Activated naive CD4-positive, alpha-beta T cell treated with anti-CD3 and anti-CD28 coated beads for 36 hours (primary cell): ENCODE data around the gene GPR137B. TPM values are rescaled to one million over a fixed set of nuclear protein-coding genes. Genes with fewer than 3 reads are reported as not detected.

Experiments used
- CTCF ChIA-PET: fragments of 350-600 bp; sonication (Branson Sonifier 250); formaldehyde crosslinking; loops from one replicate; lab custom pipeline; 2021; ENCODE audit warnings: antibody characterized with exemption; lab: Charles Lee
- DNase-seq: peaks from one replicate; pipeline ENCODE4 v3.0.0-alpha.2; 2020
- H3K27ac Mint-ChIP-seq: one replicate; pipeline ENCODE4 v1.8.0; 2021; ENCODE audit warnings: mild to moderate bottlenecking, mixed read lengths
- H3K27me3 Mint-ChIP-seq: one replicate; pipeline ENCODE4 v1.8.0; 2021; ENCODE audit warnings: low read depth, mixed read lengths
- H3K36me3 Mint-ChIP-seq: one replicate; pipeline ENCODE4 v1.8.0; 2021; ENCODE audit warnings: low read depth, mixed read lengths
- H3K4me1 Mint-ChIP-seq: one replicate; pipeline ENCODE4 v1.8.0; 2021; ENCODE audit warnings: low read depth, mixed read lengths
- H3K4me3 Mint-ChIP-seq: one replicate; pipeline ENCODE4 v1.8.0; 2021; ENCODE audit warnings: mild to moderate bottlenecking, moderate library complexity, mixed read lengths
- H3K9me3 Mint-ChIP-seq: one replicate; pipeline ENCODE4 v1.8.0; 2021; ENCODE audit warnings: mixed read lengths
- intact Hi-C: fragments of 100-400 bp; cut with micrococcal nuclease; formaldehyde crosslinking; loops from one replicate; pipeline ENCODE4 v1.15.1; 2023
- total RNA-seq, 2 experiments: library from RNA; stranded (reverse); gene quantifications; one replicate each; pipeline ENCODE4 v1.2.3, GENCODE V29; 2021

The GPR137B gene
- total RNA-seq, 2 experiments from 2014 or later, result 1.6 to 2.4 TPM

DNA sequence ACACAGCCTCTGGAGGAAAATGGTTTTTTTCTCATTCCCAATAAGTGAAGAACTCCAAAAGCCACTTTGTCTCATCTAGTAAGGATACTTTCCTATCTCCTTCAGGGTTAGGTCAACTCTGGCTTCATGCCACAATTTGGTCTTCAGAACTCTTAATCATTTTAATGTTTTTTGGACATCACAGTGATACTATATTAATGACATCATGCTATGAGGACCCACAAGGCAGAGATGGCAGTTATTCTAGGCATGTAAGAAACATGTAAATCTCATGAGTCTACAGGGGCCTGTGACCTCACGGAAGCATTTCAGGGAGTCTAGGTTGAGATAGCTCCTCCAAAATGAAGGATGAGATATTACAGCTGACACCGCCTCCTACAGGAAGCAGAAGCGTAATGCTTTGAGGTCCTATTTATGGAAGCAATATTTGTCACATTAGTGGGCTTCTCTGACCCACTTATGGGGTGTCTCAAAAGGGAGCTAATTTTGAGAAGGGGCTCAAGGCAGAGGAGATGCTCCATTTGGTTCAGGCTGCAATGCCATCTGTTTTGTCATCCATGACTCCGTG lies 5.0 kb upstream of the GPR137B start:
- H3K27me3 Mint-ChIP-seq, result peaks cover 58% of the 10 kb centered on the region
- H3K4me1 Mint-ChIP-seq, result no peaks in the 10 kb centered on the region
- CTCF ChIA-PET, result interaction anchor here (0.6 to 2.1 kb wide), 6 partner anchors 11 to 152 kb away, joined by 3 to 7 read pairs (median 3); no protein-coding TSS in a partner anchor
- H3K27ac Mint-ChIP-seq, result no peak overlapping the region
- no peak overlapping the region for H3K4me3 Mint-ChIP-seq
- intact Hi-C loops, result no loop called here
- no peaks in the 10 kb centered on the region for H3K36me3 Mint-ChIP-seq
- no peaks in the 10 kb centered on the region for H3K9me3 Mint-ChIP-seq
- no peak for DNase-seq

DNA sequence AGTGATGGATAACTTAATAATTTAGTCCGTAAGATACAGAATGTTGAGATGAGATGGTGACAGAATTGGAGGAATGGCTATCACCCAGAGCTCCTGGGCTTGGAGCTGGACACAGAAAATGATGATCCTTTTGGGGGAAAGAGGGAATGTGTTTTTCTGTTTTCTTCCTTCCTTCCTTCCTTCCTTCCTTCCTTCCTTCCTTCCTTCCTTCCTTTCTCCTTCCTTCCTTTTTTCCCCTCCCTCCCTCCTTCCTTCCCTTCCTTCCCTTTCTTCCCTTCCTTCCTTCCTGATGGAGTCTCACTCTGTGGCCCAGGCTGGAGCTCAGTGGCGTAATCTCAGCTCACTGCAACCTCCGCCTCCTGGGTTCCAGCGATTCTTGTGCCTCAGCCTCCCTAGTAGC lies 2.8 kb upstream of the GPR137B start:
- Mint-ChIP-seq H3K4me3 (no peak overlapping the region), H3K9me3 (no peaks in the 10 kb centered on the region), H3K27ac (no peak overlapping the region), H3K27me3 (peaks cover 56% of the 10 kb centered on the region), H3K4me1 (peaks cover 9% of the 10 kb centered on the region), H3K36me3 (no peaks in the 10 kb centered on the region)
- intact Hi-C loops, result no loop called here
- CTCF ChIA-PET, result interaction anchor here (0.7 to 1.3 kb wide), 5 partner anchors 12 to 40 kb away, joined by 3 to 5 read pairs (median 3); no protein-coding TSS in a partner anchor
- DNase-seq, result no peak

DNA sequence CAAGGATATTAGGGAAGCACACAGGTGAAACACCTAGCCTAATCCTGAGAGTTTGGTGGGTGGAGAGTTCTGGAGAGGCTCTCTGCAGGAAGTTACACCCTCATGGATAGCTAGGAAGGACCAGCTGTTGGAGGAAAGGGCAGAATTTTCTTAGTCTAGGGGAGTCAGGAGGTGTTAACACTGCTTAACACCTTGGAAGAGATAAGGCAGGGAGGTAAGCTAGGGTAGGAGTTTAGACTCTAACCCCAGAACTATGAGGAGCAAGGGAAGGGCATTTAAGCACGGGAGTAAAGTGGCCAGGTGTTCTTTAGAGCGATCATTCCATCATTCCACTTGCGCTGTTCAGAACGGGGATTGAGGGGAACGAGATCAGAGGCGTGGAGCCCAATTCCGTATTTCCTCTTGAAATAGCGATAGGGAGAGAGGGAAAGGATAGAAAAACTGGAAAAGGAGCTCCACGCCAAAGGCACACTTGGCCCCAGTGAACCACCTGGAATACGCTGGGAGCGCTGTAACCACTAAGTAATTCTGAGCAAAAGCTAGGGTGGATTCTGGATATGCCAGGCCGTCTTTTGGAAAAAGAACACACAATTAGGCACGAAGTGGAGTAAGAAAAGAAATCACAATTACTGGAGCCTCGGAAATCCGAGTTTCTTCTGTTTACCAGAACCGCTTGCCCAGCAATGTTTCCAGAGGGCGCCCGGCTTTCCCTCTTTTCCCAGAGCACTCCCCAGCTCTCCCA lies 1.5 kb upstream of the GPR137B start:
- no peaks in the 10 kb centered on the region for H3K9me3 Mint-ChIP-seq
- H3K36me3 Mint-ChIP-seq, result no peaks in the 10 kb centered on the region
- H3K4me3 Mint-ChIP-seq, result peak overlapping the region; percentile 67
- CTCF ChIA-PET, result interaction anchor here (0.6 to 1.5 kb wide), 2 partner anchors 14 to 24 kb away, joined by 3 to 6 read pairs; no protein-coding TSS in a partner anchor
- H3K27me3 Mint-ChIP-seq, result peaks cover 45% of the 10 kb centered on the region
- peaks cover 9% of the 10 kb centered on the region for H3K4me1 Mint-ChIP-seq
- no peak overlapping the region for H3K27ac Mint-ChIP-seq
- no peak for DNase-seq
- intact Hi-C loops, result loop anchor here (5.0 kb wide), 1 partner anchor 461 kb away; the partner anchor contains the start of gene HEATR1

- intact Hi-C loops, result loop anchor here (1.0 to 5.0 kb wide), 3 partner anchors 143 to 659 kb away; partner anchors contain the start of gene HEATR1
- CTCF ChIA-PET, result interaction anchor here (0.6 to 1.5 kb wide), 2 partner anchors 15 to 25 kb away, joined by 3 to 6 read pairs; no protein-coding TSS in a partner anchor
- Mint-ChIP-seq H3K27ac (no peak overlapping the region), H3K27me3 (peaks cover 42% of the 10 kb centered on the region), H3K4me3 (peak overlapping the region; percentile 67), H3K9me3 (no peaks in the 10 kb centered on the region), H3K36me3 (no peaks in the 10 kb centered on the region), H3K4me1 (peaks cover 9% of the 10 kb centered on the region)
- DNase-seq, result peak; percentile 11
Observed at GRCh38 chr1:236141447-236142252, 689 bp upstream of the GPR137B start.

DNA sequence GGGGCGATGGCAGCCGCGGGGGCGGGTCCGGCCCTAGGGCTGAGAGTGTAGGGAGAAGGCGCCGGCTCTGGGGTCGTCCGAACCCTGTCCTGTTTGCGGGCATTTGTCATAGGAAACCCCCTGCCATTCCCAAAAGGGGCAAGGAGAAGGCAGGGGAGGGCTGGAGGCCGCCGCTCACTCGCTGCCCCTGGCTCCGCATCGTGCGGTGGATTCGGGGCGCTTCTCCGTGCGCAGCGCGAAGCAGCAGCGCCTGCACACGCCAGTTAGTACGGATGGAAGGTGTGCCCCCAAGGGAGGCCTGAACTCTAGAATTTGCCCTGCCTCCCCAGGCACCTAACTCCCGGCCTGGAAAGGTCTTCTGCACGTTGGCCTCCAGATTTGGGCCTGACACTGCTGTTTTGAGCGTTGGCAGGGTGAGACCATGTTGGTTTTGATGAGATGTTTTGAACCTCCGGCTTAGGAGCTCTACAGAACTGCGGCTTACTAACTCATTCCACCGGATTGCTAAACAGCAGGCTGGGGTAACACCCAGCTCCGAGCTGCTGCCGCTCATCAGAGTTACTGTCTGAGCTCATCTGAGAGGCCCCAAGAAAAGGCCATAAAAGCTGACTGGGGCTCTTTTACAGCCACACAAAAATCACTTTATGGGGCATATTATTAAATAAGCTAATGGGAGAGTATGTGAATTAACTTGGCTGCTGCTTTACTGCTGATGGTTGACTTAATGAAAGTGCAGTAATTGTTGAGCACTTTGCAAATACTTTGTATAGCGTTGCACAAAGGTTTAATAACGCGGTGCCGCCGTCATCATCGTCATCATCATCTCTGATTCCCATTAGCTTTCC lies 987 bp downstream of the GPR137B start:
- CTCF ChIA-PET, result interaction anchor here (0.6 to 1.4 kb wide), 2 partner anchors 142 to 348 kb away, joined by 4 to 5 read pairs; no protein-coding TSS in a partner anchor
- Mint-ChIP-seq H3K9me3 (no peaks in the 10 kb centered on the region), H3K36me3 (no peaks in the 10 kb centered on the region), H3K27ac (no peak overlapping the region), H3K27me3 (peaks cover 34% of the 10 kb centered on the region), H3K4me3 (peak overlapping the region; percentile 87), H3K4me1 (peaks cover 9% of the 10 kb centered on the region)
- peak; percentile 69 for DNase-seq
- intact Hi-C loops, result loop anchor here (1.0 to 5.0 kb wide), 4 partner anchors 23 to 652 kb away; partner anchors contain the start of genes HEATR1 and MTR

- no peak for DNase-seq
- intact Hi-C loops, result loop anchor here (5.0 kb wide), 1 partner anchor 458 kb away; the partner anchor contains the start of gene HEATR1
- Mint-ChIP-seq H3K27ac (no peak overlapping the region), H3K4me1 (peaks cover 11% of the 10 kb centered on the region), H3K36me3 (no peaks in the 10 kb centered on the region), H3K9me3 (no peaks in the 10 kb centered on the region), H3K4me3 (no peak overlapping the region), H3K27me3 (peaks cover 27% of the 10 kb centered on the region)
- CTCF ChIA-PET, result interaction anchor here (0.6 to 1.4 kb wide), 2 partner anchors 141 to 348 kb away, joined by 4 to 5 read pairs; no protein-coding TSS in a partner anchor
Observed at GRCh38 chr1:236144033-236144432, 1.7 kb downstream of the GPR137B start.

- H3K36me3 Mint-ChIP-seq, result no peaks in the 10 kb centered on the region
- no peak overlapping the region for H3K27ac Mint-ChIP-seq
- H3K9me3 Mint-ChIP-seq, result no peaks in the 10 kb centered on the region
- CTCF ChIA-PET, result interaction anchor here (0.6 to 0.8 kb wide), 2 partner anchors 23 to 311 kb away, joined by 3 read pairs; no protein-coding TSS in a partner anchor
- peaks cover 11% of the 10 kb centered on the region for H3K4me1 Mint-ChIP-seq
- H3K4me3 Mint-ChIP-seq, result no peak overlapping the region
- DNase-seq, result no peak
- H3K27me3 Mint-ChIP-seq, result peaks cover 26% of the 10 kb centered on the region
- intact Hi-C loops, result loop anchor here (5.0 kb wide), 1 partner anchor 458 kb away; the partner anchor contains the start of gene HEATR1
Observed at GRCh38 chr1:236144446-236145150, 2.3 kb downstream of the GPR137B start.

DNA sequence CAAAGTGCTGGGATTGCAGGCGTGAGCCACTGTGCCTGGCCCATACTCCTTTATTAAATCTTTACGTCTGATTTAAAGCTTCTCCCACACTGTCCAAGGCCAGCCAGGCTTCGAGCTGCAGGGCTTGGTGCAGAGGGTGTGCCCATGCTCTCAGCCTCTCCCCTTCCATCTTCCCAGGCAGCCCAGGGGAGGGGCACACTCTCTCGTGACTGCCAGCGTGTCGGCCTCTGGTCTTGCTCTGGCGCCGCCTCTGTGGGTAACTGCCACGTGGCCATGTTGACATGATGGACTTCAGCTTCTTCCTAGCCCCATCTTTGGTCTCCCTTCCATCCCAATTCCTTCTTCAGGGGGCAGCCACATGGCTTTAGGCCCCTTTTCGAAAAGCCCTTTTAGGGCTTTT lies 4.7 kb downstream of the GPR137B start:
- peaks cover 11% of the 10 kb centered on the region for H3K4me1 Mint-ChIP-seq
- CTCF ChIA-PET, result no interaction called here
- no peak overlapping the region for H3K4me3 Mint-ChIP-seq
- H3K27me3 Mint-ChIP-seq, result peaks cover 6% of the 10 kb centered on the region
- no peaks in the 10 kb centered on the region for H3K9me3 Mint-ChIP-seq
- no peaks in the 10 kb centered on the region for H3K36me3 Mint-ChIP-seq
- intact Hi-C loops, result no loop called here
- no peak overlapping the region for H3K27ac Mint-ChIP-seq
- no peak for DNase-seq

DNA sequence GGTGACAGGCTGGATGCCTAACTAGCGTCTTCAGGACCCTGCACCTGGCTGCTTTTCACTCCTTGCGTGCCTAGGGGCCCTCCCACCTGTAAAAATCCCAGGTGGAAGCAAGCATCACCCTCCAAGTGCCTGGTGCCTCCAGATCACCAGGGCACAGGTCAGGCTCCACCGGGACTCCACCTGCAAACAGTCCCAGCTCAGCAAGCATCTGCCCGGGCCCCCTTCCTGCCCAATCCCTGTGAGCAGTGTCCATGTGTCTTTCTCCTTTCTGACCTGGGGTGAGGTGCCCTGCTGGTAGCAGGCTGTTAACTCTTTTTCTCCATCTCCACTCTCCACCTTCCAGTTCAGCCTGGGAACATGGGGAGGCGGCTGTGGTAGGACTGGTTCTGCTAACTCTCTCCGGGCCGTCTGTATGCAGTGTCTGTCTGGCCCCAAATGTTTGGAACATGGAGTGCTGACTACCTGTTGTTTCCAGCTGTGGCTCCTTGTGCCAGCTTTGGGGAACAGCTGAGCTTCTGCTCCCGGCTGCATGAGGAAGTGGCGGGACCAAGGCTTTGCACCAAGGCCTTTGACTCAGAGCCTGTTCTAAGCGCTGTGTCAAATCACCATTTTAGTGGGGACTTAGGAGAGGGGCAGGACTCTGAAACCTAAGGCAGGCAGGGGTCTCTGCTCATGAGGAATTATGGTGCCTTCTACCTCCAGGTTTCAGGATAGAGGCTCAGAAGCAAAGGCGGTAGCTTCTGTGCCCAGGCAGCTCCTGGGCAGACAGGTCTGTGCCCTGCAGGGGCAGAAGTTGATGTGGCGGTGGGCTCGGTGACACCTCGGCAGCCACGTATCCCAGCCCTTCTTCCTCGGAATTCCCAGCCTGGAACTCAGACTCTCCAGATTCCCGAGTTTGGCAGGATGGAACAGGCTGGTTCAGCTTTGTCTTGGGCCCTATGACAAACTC lies 5.5 kb downstream of the GPR137B start:
- Mint-ChIP-seq H3K27me3 (peaks cover 6% of the 10 kb centered on the region), H3K9me3 (no peaks in the 10 kb centered on the region), H3K4me3 (no peak overlapping the region), H3K4me1 (peaks cover 11% of the 10 kb centered on the region), H3K27ac (no peak overlapping the region), H3K36me3 (no peaks in the 10 kb centered on the region)
- DNase-seq, result no peak
- intact Hi-C loops, result no loop called here
- CTCF ChIA-PET, result no interaction called here

- no peak for DNase-seq
- Mint-ChIP-seq H3K27ac (no peak overlapping the region), H3K36me3 (no peaks in the 10 kb centered on the region), H3K4me3 (no peak overlapping the region), H3K4me1 (peaks cover 9% of the 10 kb centered on the region), H3K9me3 (no peaks in the 10 kb centered on the region), H3K27me3 (peaks cover 3% of the 10 kb centered on the region)
- CTCF ChIA-PET, result no interaction called here
- intact Hi-C loops, result no loop called here
Observed at GRCh38 chr1:236148470-236148845, 6.1 kb downstream of the GPR137B start.
